Testis (tissue), 2 donors: ENCODE measurements around the gene QPRT.

Experiments used
- POLR2A ChIP-seq: fragments of 450-650 bp; IDR thresholded peaks from one replicate; pipeline ENCODE4 v1.6.1; 2017; ENCODE audit warnings: antibody characterized with exemption, mild to moderate bottlenecking, moderate library complexity
- TF ChIP-seq, protein P1 (sequence below), 3 experiments: fragments of 450-650 bp in 2 of 3; fragments of 200-600 bp in 1 of 3; sonication (generic) in 1 of 3; IDR thresholded peaks; one replicate each; pipeline ENCODE4 v1.5.1; 2016 to 2019; ENCODE audit warnings: antibody characterized with exemption in 3 of 3, mild to moderate bottlenecking in 2 of 3, moderate library complexity in 1 of 3

DNA sequence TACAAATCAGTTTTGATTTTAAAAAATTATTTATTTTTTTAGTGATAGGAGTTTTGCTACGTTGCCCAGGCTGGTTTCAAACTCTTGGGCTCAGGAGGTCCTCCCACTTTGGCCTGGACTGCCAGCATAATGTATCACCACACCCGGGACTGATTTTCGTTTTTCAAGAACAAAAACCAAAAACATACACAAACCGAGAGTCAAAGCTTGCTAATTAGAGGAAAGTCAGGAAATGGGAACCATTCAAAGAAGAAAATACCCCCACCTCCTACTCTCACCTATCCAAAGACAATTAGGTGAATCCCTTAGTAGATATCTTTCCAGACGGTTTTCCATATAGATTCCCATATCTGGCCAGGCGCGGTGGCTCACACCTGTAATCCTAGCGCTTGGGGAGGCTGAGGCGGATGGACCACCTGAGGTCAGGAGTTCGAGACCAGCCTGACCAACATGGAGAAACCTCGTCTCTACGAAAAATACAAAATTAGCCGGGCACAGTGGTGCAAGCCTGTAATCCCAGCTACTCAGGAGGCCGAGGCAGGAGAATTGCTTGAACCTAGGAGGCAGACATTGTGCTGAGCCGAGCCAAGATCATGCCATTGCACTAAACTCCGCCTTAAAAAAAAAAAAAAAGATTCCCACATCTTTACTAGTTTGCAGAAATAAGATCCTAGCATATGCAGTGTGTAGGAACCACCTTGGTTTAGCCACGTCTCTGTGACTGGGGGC is 16.8 kb upstream of the QPRT start:
- TF ChIP-seq, protein P1, sequence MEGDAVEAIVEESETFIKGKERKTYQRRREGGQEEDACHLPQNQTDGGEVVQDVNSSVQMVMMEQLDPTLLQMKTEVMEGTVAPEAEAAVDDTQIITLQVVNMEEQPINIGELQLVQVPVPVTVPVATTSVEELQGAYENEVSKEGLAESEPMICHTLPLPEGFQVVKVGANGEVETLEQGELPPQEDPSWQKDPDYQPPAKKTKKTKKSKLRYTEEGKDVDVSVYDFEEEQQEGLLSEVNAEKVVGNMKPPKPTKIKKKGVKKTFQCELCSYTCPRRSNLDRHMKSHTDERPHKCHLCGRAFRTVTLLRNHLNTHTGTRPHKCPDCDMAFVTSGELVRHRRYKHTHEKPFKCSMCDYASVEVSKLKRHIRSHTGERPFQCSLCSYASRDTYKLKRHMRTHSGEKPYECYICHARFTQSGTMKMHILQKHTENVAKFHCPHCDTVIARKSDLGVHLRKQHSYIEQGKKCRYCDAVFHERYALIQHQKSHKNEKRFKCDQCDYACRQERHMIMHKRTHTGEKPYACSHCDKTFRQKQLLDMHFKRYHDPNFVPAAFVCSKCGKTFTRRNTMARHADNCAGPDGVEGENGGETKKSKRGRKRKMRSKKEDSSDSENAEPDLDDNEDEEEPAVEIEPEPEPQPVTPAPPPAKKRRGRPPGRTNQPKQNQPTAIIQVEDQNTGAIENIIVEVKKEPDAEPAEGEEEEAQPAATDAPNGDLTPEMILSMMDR (IDR thresholded peaks at IDR 0.05), result no peak
- TF ChIP-seq POLR2A, result no peak
